Left ventricle myocardium inferior (tissue), 1 donor: ENCODE data around the gene YLPM1. TPM values are rescaled to one million over a fixed set of nuclear protein-coding genes. Genes with fewer than 3 reads are reported as not detected.

Experiments used
- DNase-seq: peaks from one replicate; pipeline ENCODE4 v3.0.0-alpha.2; 2020
- H3K27ac ChIP-seq: fragments of 200-600 bp; replicated peaks from 2 replicates; pipeline ENCODE4 v1.8.0; 2021
- H3K27me3 ChIP-seq: fragments of 200-600 bp; 2 replicates; pipeline ENCODE4 v1.8.0; 2021; ENCODE audit warnings: low read depth
- H3K36me3 ChIP-seq: fragments of 200-600 bp; 2 replicates; pipeline ENCODE4 v1.8.0; 2021
- H3K4me1 ChIP-seq: fragments of 200-600 bp; 2 replicates; pipeline ENCODE4 v1.8.0; 2021
- H3K4me3 ChIP-seq: fragments of 200-600 bp; 2 replicates; pipeline ENCODE4 v1.8.0; 2021; ENCODE audit warnings: mild to moderate bottlenecking, moderate library complexity
- H3K9me3 ChIP-seq: fragments of 200-600 bp; replicated peaks from 2 replicates; pipeline ENCODE4 v1.8.0; 2021
- intact Hi-C: fragments of 100-400 bp; cut with micrococcal nuclease; formaldehyde crosslinking; loops from one replicate; pipeline ENCODE4 v1.11.0; 2022
- total RNA-seq: library from RNA; stranded (reverse); fragmentation: NEBNext Ultra II Directional; extraction: Animal tissue kit (Norgen Biotek cat#: 25700); gene quantifications from one replicate; pipeline ENCODE4 v1.2.1, GENCODE V29; 2021
- TF ChIP-seq, protein P1 (sequence below): fragments of 200-600 bp; IDR thresholded peaks from 2 replicates; pipeline ENCODE4 v1.8.0; 2021; ENCODE audit warnings: antibody characterized with exemption, mild to moderate bottlenecking, borderline replicate concordance
- donor health status: DM: no; HTN: yes; CAD: no; lungs with severe emphysema.

Gene YLPM1
- total RNA-seq, 1 donor from 2014 or later, result 28.1 TPM

DNA sequence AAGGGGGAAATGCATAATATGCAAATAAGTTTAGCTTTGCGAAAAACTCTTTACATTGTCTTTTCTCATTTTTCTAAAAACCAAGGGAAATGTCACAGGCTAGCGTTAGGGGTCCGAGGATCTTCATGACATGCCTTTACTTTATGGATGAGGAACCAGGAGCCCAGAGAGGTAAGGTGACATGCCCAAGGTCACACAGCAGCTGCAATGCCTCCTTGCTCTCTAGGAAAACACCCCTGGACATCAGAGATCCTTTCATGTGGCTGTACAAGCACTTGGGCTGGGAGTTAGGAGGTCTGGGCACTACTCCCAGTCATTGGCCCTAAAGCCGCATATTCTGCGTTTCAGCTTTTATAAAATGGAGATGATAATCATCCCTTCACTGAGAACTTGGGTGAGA is 112.1 kb downstream of the YLPM1 start:
- DNase-seq, result no peak
- H3K4me3 ChIP-seq, result no peak overlapping the region
- no peak overlapping the region for H3K27ac ChIP-seq
- H3K27me3 ChIP-seq, result no peaks in the 10 kb centered on the region
- intact Hi-C loops, result no loop called here
- H3K9me3 ChIP-seq, result no peaks in the 10 kb centered on the region
- no peaks in the 10 kb centered on the region for H3K36me3 ChIP-seq
- TF ChIP-seq, protein P1, sequence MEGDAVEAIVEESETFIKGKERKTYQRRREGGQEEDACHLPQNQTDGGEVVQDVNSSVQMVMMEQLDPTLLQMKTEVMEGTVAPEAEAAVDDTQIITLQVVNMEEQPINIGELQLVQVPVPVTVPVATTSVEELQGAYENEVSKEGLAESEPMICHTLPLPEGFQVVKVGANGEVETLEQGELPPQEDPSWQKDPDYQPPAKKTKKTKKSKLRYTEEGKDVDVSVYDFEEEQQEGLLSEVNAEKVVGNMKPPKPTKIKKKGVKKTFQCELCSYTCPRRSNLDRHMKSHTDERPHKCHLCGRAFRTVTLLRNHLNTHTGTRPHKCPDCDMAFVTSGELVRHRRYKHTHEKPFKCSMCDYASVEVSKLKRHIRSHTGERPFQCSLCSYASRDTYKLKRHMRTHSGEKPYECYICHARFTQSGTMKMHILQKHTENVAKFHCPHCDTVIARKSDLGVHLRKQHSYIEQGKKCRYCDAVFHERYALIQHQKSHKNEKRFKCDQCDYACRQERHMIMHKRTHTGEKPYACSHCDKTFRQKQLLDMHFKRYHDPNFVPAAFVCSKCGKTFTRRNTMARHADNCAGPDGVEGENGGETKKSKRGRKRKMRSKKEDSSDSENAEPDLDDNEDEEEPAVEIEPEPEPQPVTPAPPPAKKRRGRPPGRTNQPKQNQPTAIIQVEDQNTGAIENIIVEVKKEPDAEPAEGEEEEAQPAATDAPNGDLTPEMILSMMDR, result no peak
- no peaks in the 10 kb centered on the region for H3K4me1 ChIP-seq

DNA sequence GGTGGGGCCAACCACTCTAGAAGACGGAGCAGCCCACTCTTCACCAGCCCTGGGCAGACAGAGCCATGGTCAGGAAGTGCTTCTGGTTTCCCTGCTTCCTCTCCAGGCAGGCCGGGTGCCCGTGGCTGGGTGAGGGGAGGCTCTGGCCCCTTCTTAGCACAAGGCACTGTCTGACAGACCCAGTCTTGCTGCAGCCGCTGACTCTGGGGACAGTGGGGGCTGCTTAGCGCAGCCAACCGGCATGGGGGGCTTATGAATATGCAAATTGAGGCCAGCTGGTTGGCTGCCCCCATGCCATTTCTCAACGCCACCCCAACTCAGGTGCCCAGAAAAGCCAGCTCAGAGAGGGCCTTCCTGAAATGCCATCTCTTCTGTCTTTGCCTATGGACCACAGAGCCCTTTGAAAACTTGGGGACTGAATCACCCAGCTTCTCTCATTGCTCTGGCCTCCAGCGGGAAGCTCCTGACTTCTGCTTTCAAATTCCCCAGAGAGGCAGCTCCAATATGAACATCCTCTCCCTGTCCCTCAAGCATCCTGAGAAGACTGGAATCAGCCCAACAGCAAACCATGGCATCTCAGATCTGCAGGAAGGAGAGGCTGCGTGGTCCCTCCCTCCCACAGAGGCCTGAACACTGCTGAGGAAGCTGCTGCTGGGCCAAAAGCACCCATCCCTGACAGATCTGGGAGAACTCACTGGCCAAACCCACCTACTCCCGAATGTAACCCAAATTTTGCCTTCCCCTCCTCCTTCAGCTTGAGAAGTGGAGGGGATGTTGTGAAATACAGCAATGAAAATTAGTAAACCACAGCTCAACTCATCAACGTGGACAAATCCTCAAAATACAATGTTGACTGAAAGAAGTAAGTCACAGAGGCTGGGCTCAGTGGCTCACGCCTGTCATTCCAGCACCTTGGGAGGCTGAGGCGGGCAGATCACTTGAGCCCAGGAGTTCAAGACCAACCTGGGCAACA is 113.1 kb downstream of the YLPM1 start, which contains the start of gene PROX2:
Gene PROX2, minus strand, starts transcription at position 205 of the 973 bp plus-strand sequence. CDS start 12,311 bp downstream, outside the sequence.
- no peak within 1 kb of the TSS for H3K27ac ChIP-seq
- intact Hi-C loops, result no loop called here
- H3K4me3 ChIP-seq, result no peak within 1 kb of the TSS
- peaks cover 6% of the 10 kb centered on the region for H3K4me1 ChIP-seq
- H3K27me3 ChIP-seq, result no peaks in the 10 kb centered on the region
- no peak for DNase-seq
- H3K36me3 ChIP-seq, result no peaks in the 10 kb centered on the region
- H3K9me3 ChIP-seq, result no peaks in the 10 kb centered on the region
- TF ChIP-seq, protein P1, result no peak

DNA sequence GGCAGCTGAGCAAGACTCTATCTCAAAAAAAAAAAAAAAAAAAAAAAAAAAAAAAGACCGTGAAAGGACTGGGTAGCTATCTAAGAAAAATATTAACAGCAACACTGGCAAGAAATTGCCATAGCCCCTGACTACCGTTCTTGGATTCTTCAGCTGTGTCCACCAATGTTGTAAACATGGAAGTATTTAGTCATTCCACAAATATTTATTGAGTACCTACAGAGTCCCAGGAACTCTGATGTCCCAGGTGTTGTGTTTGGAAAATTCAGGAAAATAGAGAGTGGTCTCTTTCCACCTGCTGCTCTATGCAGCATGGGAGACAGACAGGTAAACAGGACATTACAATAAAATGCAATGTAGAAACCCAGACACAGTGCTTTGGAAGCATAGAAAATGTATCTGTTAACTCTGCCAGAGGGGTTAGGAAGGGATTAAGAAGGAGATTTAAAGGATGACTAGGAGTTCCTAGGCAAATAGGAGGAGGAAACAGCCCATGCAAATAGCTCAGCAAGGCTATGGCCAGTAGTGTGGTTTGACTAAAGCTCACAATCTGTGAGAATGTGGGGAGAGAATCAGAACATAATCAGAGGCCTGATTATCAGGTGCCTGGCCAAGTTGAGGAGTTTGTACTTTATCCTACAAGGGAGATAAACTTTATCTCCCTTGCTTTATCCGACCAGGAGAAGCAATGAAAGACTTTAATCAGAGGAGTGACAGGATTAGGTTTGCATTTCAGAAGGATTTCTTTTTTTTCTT is 116.5 kb downstream of the YLPM1 start:
- no peaks in the 10 kb centered on the region for H3K9me3 ChIP-seq
- intact Hi-C loops, result no loop called here
- H3K27me3 ChIP-seq, result no peaks in the 10 kb centered on the region
- H3K36me3 ChIP-seq, result no peaks in the 10 kb centered on the region
- H3K4me3 ChIP-seq, result no peak overlapping the region
- H3K4me1 ChIP-seq, result peaks cover 38% of the 10 kb centered on the region
- TF ChIP-seq, protein P1, result no peak
- no peak overlapping the region for H3K27ac ChIP-seq
- no peak for DNase-seq

DNA sequence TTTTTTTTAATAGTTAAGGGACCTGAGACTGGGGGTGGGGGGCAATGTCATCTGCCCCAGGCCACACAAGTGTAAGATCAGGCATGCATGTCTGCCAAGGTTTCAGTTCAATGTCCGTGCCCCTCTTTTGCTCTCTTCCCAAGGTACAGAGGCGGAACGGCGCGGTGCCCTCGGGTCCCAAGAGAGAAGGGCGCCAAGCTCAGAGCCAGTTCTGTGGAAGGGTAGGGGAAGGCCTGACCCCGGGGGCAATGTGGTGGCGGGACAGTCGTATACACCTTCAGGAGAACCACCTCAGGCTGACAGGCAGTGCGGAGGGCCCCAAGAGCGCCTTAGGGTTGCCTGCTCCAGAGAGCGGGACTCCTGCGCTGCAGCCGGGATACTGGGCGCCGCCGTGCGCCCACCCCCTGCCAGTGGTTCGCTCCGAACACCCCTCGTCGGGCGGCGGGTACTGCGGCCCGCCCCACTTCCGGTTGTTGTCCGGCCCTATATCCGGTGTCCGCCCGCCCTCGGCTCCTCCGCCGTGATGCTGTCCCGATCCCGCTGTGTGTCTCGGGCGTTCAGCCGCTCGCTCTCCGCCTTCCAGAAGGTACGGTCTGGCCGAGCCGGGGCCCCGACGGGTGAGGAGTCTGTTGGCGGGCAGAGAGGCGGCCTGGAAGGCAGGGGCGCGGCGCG is 118.5 kb downstream of the YLPM1 start, which contains the start of gene DLST:
Gene DLST, plus strand, starts transcription at position 486 of the 672 bp plus-strand sequence. Its CDS starts 38 bp downstream, at position 524.
- Histone ChIP-seq H3K27me3 (no peaks in the 10 kb centered on the region), H3K27ac (peak within 1 kb of the TSS; percentile 94), H3K9me3 (no peaks in the 10 kb centered on the region), H3K4me3 (peak within 1 kb of the TSS; percentile 96), H3K4me1 (peaks cover 58% of the 10 kb centered on the region), H3K36me3 (peaks cover 1% of the 10 kb centered on the region)
- intact Hi-C loops, result no loop called here
- peak; percentile 88 for DNase-seq
- TF ChIP-seq, protein P1, result no peak
